Activated naive CD4-positive, alpha-beta T cell (primary cell): Measurements from ENCODE around the gene CTSC.

Experiments
- DNase-seq, 4 experiments: peaks; one replicate each; lab custom pipeline; 2025; lab: John Stamatoyannopoulos, UW

The CTSC gene

DNA sequence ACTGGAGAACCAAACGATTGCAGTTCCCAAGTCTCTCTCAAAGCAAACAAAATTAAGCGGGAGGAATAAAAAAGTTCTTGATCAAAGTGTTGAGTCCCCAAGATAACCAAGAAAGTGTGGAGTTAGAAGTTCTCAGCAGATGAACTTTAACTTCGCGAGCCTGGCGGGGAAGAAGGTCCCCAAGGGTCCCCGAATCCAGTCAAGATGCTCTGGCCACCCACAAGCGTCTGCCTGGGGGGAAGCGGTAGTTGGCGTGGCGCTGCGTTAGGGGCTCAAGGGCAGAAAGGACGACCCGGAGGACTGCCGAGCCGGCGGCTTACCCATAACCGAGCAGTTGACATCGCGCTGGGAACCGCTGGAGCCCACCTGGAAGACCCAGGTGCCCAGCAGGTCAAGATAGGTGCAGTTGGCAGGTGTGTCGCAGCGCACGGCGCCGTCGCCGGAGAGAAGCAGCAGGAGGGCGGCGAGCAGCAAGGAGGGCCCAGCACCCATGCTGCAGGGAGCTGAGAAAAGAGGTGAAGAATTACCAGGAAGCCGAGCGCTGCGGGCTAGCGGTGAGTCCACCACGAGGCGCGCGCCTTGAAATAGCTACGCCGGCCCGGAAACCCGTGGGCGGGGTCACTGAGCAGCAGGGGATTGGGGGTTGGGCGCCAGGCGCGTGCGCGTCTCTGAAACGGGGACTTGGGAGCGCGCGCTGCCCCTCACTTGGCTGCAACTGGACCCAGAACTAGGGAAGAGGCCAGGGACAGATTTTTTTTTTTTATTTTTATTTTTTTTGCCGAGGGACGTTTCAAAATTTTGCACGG, at the start of gene CTSC:
CTSC (minus strand) TSS at position 556 of the 806 bp plus-strand sequence; CDS start at position 492, 64 bp downstream.
- peak; percentile 65 to 85 (median 74) for DNase-seq

DNA sequence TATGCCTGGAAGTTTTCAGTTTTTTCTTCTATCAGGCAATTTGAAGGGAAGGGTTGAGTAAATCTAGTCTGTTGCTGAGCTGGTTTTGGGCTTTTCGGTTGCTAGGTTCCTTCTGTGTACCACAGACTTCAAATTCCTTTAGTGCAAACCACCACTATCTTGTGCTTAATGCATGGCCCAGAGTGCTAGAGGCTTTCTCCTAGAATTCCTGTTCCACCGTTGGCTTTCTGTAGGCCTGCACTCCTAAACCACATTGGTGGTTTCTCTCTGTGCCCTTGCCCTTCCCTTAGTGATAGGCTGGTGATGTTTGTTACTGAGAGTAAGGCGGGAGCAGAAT, 47.1 kb upstream of the CTSC start:
- no peak for DNase-seq

DNA sequence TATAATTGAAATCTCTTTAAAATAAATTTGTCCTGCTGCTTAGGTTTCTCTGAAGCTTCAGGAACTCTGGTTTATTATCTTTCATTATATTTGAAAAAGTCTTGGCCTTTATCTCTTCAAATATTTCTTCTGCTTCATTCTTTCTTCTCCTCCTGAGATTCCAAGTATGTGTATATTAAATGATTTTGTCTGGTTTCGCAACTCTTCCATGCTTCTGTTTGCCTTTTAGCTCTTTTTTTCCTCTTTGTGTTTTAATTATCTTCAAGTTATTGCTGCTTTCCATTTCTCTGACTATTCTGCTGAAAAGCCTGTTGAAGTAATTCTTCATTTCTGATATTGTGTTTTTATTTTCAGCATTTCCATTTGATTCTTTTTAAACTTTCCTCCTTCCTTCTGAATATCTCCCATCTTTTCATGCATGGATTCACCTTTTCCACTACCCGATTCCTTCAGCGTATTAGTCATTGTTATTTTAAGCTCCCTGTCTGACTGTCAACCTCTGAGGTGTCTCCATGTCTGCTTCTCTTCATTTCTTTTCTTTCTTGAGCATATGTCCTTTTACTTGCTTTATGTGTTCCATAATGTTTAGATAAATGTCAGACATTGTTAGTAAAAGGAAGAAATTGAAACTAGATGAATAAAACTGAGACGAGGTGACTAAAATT, 46.6 kb upstream of the CTSC start:
- no peak for DNase-seq

DNA sequence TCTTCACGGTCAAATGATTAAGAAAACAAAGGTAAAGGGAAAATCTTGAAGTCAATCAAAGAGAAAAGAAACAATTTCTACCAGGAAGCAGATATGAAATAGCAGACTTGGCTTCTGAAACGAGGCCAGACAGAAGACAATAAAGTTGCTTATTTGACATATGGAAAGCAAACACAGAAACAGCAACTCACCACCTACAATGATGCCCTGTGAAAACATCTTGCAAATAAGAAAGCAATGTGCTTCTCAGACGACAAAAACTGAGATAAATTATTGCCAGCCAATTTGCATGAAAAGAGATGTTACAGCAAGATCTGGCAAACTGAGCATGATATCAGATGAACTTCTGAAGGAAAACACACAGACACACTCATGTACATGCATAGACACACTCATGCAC, 45.9 kb upstream of the CTSC start:
- DNase-seq: no peak

DNA sequence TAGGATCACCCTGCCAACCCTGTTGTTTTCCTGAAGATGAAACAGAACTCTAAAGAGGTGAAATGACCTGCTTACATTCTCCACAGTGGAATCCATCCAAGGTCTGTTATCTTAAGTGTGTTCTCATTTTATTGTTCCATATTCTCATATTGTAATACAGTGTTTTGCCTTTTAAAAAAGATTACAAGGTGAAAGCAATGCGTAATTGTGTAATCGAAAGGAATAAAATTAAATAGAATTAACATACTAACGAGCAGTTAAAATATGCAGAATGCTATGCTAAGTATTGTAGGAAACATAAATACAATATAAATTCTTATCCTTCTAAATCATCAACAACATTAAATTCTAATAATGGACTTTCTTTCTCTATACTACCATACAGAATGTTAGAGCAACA, 41.6 kb upstream of the CTSC start:
- no peak for DNase-seq

DNA sequence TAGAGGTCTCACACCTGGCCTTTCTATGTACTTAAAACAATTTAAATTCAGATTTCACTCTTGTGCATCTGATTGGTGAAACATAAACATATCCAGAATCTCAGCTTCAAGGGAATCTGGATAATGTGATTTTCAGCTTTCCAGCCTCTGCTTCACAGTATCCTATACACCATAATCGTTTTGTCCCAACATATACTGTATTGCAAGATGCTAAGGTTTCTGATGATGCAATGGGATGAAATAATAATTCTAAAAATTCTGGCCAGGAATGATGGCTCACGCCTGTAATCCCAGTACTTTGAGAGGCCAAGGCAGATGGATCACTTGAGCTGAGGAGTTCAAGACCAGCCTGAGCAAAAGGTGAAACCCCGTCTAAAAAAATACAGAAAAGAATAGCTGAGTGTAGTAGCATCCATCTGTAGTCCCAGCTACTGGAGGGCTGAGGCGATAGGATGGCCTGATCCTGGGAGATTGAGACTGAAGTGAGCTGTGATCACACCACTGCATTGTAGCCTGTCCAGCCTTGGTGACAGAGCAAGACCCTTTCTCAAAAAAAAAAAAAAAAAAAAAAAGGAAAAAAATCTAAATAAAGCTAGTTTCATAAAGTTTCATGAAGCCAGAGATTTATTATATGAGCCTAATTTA, 41.0 kb upstream of the CTSC start:
- DNase-seq: no peak

DNA sequence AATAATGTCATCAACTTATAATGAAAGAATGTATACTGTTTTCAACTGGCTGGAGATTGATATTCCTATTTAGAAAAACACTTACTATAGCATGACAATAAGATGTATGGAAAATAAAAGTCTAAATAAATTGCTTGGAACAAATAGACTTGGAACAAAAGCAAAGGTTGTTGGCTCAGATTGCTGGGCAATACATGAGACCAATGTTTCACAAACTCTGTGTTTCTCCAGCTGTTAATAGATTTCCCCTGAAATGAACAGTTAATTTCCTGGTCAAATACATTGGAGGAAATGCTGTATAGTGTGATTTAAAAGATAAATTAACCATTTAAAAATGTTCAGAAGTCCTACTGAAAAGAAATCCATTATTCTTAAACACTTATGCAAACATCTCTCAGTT, 40.1 kb upstream of the CTSC start:
- no peak for DNase-seq

DNA sequence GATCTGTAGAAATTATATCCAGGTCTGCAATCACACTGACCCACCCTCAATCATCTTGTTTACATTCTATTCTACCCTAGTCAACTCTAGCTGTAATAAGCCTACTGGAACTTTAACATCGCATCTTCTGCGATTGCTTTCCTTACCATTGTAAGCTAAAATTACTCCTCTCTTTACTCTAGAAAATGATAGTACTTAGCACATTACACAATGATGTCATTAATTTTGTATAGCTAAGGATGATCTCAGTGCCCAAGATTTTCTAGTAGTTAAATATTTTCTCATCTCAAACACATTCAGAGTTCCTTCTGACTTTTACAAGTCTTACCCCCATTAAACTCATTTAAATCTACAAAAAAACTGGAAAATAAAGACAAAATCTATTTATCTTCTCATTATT, 39.6 kb upstream of the CTSC start:
- no peak for DNase-seq

DNA sequence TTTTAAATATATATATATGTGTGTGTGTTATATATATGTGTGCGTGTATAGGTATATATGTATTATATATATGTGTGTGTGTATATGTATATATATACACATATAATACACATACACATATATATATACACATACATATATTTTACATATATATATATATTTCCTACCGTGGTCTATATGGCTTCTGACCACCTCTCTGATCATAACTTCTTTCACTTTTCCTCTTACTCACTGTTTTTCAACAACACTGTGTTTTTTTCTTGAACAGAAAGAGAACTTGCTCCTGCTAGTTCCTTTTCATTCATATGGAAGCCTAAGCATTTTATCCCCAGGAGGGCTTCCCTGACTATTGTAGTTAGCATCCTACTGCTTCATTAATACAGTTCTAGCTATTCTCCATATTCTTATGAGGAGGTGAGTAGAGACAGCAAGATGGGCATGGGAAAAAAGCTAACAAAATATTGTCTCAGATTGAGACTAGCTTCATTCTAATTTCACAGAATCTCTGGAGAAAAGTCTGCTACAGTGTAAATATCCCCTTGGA, 38.5 kb upstream of the CTSC start:
- DNase-seq: no peak

DNA sequence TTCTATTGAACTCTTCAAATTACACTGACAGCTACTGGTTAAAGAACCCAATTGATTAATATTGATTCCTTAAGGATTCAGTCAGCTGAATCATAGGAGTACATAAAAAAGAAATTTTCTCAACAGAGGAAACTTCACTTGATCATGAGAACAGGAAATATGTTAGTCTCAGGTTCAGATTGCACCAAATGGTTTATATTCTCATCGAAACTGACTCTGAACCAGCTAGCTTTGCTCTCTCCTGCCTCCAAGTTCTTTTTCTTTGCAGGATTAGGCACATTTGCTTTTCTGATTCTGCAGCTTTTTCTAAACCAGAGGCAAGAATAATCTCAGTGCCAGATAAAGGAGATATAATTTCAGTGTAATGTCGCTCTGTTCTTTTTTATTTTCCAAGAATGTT, 33.2 kb upstream of the CTSC start:
- DNase-seq: no peak

DNA sequence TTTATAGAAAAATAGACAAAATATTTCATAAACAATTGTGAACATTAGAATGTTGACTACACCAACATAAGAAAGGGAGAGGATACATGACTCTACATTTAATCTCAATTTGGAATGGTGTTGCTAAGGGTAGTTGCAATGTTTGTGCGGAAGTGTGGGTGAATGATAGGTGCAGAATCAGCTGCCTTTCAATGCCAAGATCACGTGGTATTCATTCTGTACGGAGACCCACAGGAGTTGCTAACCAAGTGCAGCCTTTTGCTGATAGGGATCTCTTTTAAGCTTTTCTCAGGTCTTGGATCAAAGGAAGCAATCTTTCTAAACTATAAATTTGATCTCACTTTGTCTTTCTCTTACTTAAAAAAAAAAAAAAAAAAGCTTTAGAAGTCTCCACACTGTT, 29.8 kb upstream of the CTSC start:
- no peak for DNase-seq

DNA sequence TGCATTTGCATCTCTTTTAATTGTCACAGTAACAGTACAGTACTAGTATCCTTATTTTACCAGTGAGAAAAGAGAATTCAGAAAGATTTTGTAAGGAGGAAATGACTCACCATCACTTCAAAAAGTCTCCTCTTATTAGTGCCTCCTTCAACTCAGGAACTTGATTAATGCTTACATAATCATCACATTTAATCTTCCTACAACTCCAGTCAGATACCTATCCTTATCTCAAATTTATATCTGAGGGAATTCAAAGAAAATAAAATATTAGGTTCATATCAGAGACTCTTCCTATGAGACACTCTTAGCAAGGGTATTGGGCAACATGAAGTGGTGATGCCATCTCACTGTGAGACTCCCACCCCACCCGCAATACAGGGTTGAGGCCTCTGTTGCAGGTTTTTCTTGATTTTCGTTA, 26.1 kb upstream of the CTSC start:
- no peak for DNase-seq

DNA sequence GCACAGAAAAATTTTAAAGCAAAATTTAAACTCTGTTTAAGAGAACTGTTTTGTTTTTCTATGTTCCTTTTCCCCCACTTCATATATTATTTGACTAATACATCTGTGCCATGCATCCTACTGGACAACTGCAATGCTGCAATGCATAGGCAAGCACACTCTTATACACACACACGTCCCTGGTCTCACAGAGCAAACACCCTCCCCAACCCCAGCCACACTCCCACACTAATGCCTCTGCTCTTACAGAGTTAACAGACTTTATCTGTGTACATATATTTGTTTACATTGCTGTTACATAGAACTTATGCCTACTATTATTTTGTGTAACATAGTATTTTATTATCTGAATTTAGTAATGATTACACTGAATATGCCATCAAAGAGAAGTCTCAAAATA, 25.5 kb upstream of the CTSC start:
- no peak for DNase-seq

DNA sequence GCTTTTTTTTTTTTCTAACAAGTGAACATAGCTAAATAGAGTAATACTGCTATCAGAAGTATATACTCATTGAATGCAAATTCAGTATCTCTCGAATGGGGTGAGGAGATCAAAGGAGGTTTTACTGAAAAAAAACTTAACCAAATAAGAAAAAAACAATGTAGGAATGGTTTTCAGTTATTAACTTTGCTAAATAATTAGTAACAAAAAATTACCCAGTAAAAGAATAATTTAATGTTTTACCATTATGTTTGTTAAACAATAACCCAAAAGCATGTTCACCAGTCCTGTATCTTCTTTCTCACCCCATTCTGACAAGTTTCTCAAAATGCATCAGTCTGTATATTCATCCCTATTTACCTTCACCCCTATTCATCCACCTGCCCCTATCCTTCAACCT, 22.6 kb upstream of the CTSC start:
- DNase-seq: no peak

DNA sequence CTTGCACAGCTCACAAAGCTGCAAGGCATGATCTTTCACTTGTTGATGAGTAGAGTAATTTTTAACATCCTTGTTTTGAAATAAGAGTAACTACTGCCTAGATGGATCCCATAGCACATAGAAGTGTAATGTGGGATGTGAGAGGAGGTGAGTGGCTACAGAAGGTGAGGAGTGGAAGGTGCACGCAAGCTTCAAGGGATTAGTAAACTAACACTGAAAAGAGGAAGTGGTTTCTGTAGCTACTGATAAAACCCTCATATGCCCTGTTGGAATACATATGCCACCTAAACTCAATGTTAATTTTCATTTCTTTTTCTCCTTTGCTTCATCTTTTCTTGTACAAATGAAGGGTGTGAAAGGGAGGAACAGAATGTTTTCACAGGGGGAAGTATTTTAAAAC, 22.0 kb upstream of the CTSC start:
- DNase-seq: no peak

DNA sequence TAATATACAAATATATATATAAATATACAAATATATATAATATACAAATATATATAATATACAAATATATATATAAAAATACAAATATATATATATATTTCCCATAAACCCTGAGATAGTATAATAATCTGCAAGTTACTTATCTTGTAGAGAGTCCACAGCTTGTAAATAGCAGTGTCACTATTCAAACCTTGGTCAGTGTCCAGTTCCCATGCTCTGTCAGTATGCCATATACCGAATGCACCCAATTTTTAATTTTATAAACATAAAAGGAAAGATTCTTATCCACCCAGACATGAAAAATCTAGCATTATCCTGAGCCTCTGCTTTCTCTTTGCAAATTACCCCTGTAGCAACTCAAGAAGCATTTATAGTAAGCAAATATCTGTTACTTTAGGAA, 21.6 kb upstream of the CTSC start:
- no peak for DNase-seq

DNA sequence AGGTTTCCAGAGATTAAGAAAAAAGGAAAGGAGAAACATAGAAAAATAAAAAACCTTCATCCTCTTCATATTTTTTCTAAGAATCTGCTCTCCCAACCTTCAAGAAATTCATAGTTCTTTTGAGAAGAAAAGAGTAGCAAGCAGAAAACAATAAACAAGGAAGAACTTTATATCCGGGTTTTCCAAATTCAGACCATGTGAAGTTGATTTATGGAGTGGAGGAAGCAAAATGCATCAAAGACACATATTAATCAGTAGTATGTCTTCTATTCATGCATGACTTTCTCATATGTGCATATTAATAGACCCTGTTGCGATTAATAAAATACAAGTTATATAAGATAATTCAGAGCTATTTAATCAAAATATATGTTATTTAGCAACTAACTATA, 20.5 kb upstream of the CTSC start:
- no peak for DNase-seq

DNA sequence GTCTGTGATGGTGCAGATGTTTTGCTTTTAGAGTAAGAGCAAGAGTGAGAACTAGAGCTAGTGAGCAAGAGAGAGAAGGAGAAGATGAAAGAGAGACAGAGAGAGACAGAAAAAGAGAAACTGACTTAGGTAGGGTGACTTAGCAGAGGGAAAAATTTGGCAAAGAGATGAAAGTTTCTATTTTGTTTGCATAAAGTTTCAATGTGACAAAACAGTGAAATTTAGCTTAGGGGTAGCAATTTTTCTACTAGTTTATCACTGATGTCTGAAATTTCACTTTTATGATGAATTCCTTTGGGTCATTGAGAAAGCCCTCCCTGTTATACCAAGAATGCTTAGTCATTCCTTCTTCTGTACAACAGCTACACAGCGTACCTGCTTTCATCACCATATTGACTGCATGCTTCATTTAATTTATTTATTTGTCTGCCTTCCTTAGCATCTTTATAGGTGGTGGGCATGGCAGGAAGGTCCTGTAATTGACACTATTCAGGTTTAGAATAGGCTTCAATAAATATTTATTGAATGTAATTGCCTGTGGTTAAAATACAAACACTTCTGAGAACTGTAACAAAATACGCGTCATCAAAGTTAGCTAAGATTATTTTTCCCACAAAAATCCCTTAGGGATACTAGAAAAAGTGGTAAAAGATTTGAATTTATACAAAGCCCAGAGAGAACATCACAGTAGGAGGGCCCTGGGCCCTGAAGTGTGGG, 19.9 kb upstream of the CTSC start:
- DNase-seq: no peak

DNA sequence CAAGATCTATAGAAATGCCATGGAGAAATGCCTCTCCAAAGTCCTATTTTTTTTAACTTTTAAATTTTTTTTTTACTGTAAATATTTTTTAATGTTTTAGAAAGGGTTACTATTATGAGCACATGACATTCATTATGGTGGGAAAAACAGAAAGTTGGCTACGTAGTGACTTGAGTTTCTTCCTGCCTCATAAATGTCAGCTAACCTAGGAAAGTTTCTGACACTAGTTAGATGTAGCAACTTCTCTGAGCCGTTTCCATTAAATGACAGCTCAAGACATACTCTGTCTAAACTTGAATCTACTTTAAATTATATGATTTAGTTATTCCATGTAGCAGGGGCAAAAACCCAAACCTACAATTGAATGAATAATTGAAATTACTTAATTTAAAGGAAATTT, 18.4 kb upstream of the CTSC start:
- DNase-seq: no peak

DNA sequence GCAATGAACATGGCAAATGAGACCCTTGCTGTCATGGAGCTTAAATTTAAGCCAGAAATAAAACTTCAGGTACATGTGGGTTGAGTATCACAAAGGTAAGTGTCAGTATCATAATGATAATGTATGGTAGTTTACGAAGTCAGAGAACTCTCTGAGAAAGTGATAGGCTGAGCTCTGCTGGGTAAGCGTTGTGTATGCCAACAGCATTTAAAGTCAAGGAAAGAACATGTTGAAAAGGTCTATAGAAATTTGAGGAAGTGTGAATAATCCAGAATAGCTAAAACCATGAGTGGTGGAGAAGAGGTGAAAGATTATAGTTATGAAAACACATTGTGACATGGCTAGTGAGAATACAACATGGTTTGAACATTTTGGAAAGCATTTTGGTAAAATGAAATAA, 17.4 kb upstream of the CTSC start:
- no peak for DNase-seq

DNA sequence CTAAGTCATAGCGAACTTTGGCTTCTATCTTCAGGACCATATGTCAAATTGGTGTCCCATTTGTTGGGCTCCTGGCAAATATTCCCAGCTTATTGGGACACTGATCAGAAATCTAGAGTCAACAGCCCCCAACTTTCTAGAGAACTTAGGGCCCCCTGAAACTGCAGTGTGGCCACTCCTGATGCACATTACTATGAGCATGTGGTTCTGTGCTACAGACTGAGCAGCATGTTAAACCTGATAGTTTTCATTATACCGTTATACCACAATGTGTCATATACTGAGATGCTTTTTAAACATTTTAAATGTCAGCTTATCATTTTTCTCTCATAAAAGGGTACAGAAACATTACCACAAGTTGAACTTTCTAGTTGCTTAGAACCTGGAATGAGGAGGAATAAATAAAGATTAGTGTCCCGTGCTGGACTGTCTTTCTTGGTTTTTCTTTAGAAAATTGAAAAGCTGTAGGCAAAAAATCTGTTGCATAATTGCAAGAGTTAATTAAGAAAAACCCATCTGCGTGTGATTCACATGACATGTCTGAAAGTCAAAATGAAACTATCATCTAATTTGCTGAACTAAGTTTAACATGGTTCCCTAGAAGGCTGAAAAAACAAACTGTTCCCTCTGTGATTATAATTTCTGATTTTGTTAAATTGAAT, 16.4 kb upstream of the CTSC start:
- no peak for DNase-seq

DNA sequence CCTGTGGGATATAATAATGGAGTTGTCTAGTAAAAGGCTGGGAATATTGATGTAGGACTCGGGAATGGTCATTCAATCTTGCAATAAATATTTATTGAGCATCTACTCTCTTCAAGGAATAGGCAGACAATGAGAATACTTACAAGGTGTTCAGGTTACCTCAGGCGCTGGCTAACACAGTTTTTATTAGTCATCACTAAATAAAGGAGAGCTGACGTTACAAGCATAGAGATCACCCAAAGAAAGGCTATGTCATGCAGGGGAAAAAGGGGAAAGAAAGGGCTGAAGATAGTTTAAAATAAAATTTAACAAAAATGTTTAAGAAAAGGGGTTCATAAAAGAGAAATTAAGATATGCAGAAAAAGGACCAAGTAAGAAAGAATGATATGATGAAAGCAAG, 15.8 kb upstream of the CTSC start:
- no peak for DNase-seq
